Frontal cortex (tissue), 4 donors: ENCODE results near the gene MAPK11. TPM values are rescaled to one million over a fixed set of nuclear protein-coding genes. Genes with fewer than 3 reads are reported as not detected.

Experiments
- DNase-seq, 2 donors: peaks; one replicate each; pipeline ENCODE4 v3.0.0; 2012; ENCODE audit warnings: low spot score in 2 of 2
- FAIRE-seq: peaks from 2 replicates; lab custom pipeline; 2012; peaks lifted over from hg19 to GRCh38; lab: Jason Lieb, UNC
- total RNA-seq: library from RNA; depleted of rRNA; stranded (reverse); fragments of >200 nt; gene quantifications from one replicate; pipeline ENCODE4 v1.2.3, GENCODE V29; 2014
- donor health status: control.
- donor health status: control.
- donor health status: control.

Gene MAPK11
- total RNA-seq, 1 donor from 2014 or later = 16.3 TPM

DNA sequence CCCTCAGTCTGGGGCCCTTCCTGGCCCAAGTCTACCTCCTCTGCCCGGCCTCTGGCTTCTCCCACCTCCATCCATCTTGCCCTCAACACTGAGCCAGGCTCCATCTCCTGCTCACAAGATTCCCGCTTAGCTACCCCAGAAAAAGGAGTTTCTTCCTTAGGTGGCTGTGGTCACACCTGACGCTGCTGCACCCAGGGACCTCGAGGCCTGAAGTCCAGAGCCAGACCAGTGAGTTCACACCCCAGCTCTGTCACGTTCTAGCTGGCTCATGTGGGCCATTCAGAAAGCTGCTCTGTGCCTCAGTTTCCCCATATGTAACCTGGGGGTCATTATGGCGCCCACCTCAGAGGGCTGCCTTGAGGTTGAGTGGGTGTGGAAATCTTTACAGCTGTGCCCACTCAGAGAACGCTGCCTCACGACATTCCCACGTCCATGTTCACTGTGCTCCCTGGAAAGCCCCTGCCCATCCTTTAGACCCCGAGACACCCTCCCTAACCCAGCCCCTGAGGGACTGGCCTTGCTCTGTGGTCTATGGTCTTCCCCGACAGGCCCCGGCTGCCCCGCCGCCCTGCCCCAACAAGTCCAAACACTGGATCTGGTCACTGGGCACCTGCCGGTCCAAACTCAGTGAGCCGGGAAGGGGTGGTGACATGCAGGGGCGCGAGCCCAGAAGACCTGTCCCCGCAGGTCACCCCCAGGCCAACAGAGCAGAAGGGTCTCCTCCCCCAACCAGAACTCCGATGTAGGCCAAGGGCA is 27.5 kb upstream of the MAPK11 start:
- no peak for DNase-seq
- no peak for FAIRE-seq

DNA sequence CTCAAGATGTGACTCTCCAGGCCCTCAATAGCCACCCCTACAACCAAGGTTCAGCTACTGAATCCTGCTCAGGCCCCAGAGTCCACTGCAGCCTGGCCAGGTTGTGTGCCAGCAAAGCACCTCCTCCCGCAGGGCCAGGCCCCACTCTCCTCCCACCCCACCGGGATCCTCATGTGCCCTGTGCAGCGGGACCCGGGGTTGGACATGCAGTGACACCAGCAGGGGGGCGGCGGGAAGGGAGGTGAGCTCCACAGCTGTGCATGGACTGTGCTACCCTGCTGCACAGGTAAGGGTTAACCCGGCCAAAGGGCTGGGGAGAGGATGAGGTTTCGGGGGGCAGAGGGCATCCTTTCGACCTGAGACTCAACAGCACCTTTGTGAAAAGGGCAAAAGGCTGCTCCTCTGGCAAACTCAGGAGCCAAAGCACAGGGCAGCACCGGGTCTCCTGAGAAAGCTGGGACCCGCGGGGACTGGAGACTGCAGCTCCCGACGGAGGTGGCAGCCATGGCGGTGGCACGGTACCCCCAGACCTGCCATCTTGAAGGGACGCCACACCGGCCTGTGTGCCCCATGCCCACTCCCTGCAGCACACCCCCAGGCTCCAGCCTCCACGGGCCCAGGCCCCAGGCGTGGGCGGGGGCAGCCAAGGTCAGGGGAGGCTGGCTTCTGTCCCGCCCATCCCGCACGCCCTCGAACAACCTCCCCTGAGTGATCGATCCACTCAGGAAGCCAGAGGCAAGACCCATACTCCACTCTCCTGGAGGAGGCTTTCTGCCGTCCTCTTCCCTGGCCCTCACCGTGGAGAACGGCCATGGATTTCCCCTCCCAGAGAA is 26.7 kb upstream of the MAPK11 start:
- DNase-seq = no peak
- no peak for FAIRE-seq

DNA sequence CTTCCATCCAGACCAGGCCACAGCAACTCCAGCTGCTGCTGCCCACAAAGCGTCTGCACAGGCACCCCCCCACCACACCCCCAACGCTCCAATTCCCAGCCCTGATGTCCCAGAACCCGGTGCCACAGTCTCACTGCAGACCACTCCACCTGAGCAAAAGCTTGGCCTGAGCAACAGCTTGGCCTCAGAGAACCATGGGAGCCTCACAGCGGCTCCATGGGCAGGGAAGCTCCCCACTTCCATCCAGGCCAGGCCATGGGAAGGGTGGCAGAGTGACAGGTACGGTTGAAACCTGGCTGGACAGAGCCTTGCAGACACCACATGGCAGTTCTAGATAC is 24.1 kb upstream of the MAPK11 start:
- FAIRE-seq = no peak
- DNase-seq = no peak

DNA sequence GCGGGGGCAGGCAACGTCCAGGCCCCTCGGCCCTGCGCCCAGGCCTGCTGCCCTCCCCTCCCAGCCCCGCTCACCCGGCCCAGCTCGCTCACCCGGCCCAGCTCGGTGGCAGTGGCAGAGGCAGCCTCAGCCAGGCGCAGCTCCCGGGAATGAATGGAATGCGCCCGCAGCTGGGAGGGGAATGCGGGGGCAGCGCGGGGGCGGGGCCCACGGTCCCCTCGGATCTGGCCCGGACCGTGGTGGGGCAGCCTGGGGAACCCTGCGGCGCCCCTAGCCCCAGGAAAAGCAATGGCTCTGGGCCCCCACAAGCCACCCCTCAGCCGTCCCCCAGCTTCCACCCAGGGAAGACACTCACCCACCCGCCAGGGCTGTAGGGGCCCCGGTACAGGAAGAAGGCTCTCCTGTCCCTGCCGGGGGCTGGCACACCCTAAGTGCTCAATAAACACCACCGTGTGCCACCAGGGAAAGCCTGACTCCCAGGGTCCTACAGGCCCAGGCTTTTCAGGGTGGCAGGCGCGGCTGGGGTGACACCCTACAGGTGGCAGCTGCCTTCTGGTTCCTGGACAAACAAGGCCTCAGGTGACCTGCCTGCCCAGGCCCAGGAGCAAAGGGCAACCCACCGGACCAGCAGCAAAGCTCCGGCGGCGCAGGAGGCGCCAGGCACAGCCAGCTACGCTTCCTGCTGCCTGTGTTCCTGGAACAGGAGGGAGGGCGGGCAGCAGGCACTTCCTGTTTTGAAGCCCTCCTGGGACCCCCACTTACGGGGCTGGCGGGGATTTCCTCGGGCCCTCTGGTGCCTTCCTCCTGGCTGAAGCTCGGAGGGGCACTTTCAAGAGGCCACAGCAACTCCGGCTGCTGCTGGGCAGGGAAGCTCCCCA is 23.5 kb upstream of the MAPK11 start:
- DNase-seq (no peak), FAIRE-seq (no peak)

GRCh38 chr22:50292643-50293440 is 22.7 kb upstream of the MAPK11 start:
- no peak for FAIRE-seq
- no peak for DNase-seq

DNA sequence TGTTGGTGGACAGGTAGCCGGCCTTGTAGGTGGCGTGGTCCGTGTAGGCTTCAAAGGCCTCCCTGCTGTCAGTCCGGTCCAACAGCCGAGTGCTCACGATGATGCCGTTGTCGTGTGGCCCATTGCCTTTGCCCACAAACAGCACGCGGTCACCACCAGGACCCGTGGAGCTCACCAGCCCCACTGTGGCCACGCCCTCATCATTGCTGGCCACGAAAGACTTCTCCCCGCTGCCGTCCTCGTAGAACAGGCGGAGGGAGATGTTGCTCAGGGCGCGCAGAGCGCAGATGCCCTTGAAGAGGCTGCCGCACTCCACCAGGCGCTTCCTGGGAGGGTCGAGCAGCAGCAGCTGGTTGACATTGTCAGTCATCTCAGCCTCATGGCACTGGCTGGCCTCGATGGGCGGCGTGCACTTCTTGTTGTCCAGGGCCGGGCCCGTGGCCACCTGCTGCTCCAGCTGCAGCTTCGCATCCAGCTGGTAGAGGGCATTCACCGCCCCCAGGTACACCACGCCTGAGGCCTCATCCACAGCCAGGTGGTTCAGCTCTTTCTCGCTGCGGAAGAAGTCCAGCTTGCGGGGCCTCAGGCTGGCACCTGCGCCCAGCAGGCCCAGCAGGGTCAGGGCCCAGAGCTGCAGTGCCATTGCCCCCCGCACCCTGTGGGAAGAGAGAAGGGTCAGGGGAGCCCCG is 19.9 kb upstream of the MAPK11 start:
- DNase-seq (no peak), FAIRE-seq (no peak)

DNA sequence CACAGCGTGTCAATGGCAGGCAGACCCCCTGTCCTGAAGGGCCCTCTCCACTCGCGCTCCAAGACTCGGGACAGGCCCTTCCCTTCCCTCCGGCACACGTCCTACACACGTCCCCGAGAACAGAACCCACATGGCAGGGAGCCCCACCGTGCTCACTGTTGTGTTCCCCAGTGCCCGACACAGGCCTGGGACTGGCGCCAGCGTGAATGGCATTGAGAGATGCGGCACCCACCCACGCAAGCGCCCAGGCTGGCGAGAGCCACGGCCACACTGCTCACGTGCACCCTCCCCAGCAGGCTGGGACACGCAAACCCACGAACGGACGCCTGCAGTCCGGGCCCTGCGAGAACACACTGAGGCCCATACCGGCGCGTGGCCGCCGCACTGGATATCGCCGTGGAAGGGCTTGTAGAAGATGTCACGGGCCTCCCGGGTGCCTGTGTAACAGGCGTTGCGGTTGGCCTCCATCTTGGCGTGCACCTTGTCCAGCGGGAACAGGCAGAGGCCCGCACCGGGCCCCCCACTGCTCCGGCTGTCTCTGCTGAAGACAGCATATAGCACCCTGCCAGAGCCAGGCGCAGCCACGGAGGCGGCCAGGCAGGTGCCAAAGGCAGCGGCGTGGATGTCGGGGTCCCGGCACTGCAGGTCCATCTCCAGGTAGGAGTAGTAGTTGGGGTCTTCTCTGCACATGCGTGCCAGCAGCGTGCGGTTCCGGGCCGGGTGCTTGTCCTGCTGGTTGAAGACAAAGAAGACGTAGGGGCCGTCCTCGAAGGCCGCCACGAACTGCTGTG is 19.2 kb upstream of the MAPK11 start:
- DNase-seq (no peak), FAIRE-seq (no peak)

GRCh38 chr22:50287731-50288130 is 17.6 kb upstream of the MAPK11 start:
- DNase-seq (no peak), FAIRE-seq (no peak)

DNA sequence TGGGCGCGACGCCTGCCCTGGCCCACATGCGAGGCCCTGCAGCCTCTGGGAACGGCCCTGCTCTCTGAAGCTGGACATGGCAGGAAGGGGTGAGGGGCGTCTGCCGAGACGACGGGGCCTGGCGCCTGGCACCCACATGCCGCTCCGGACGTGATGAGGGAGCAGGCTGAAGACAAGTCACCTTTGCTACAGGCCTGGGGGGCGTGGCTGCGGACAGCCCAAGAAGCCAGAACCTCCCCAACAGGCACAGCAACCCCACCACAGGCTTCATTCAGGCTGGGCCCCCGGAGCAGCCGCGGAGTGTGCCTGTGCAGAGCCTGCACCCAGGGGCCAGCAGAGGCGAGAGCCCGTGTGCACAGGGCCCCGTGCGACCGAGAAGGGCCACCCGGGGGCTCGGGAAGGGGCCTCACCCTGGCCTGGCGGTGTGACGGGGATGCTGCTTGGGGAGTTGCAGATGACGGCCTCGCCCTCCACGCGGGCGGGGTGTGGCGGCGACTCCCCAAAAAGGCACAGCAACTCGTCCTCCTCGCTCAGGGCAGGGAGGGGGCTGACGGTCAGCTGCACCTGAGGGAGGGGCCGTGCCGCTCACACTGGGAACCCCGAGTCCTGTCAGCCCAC is 16.6 kb upstream of the MAPK11 start:
- DNase-seq (no peak), FAIRE-seq (no peak)

DNA sequence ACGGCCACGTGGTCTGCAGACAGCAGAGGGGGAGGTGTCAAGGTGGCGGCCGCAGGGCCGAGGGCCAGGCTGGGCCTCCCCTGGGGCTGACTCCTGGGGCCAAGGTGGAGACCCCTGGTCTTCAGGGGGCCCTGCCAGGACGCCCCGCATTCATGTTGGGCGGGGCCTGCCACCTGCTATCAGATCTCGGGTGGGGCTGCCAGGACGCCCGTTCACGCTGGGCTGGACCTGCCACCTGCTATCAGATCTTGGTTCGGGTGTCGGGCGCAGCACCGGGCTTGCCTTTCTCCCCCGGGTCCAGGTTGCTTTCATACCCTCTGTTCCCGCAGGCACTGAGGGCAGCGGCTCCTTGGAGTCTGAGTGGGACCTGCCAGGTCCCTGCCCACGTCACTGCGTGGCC is 16.1 kb upstream of the MAPK11 start:
- DNase-seq = no peak
- FAIRE-seq = no peak

DNA sequence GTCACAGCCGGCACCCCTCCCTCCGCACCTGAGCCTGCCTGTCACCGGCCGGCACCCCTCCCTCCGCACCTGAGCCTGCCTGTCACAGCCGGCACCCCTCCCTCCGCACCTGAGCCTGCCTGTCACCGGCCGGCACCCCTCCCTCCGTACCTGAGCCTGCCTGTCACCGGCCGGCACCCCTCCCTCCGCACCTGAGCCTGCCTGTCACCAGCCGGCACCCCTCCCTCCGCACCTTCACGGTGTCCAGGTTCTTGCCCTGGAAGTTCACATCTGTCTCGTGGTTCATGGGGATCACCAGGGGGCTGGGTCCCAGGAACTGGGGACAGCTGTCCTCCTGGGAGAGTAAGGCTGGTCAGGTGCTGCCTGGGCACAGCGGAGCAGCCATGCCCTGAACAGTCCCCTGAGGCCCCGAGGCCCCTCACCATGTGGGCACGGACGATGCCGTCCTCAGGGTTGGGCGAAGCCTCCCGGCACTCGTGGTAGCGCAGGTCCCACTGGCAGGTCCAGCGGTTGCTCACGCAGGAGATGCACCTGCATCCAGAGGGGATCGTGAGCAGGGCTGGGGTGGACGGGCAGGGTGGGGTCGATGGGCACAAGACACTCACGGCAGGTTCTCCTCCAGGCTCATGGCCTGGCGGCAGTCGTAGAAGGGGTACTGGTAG is 15.5 kb upstream of the MAPK11 start:
- FAIRE-seq (no peak), DNase-seq (no peak)

DNA sequence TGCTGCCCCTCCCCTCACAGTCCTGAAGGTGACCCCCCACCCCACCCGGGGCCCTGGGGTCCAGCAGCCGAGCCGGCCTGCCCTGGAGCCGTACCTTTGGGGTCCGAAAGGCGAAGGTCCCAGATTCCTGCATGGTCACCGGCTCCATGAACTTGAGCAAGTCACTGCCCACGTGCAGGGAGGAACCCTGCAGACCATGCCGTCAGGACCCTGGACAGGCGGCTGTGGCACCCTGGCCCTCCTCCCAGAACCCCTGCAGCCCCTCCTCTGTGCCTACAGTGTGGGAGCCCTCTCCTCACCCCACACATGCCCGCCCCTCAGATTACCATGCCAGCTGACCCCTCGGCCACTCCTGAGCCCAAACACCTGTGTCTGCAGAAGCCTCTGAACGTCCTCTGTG is 14.3 kb upstream of the MAPK11 start:
- DNase-seq (no peak), FAIRE-seq (no peak)

DNA sequence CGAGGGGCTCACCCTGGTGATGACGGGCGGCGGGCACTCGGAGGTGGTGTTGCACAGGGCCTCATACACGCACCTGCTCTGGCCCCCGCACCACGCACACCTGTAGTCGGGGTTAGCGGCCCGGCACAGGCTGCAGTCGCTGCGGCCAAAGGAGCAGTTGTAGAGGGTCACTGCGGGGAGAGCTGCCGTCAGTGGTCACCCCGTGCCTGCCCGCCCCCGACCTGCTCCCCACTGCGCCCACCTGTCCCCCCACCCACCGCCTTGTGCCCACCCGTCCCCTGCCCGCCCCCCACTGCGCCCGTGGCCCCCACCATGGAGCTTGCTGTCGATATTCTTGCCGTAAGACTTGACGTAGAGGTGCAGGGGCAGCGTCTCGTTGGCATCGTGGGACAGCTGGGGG is 13.6 kb upstream of the MAPK11 start:
- no peak for FAIRE-seq
- DNase-seq = no peak

DNA sequence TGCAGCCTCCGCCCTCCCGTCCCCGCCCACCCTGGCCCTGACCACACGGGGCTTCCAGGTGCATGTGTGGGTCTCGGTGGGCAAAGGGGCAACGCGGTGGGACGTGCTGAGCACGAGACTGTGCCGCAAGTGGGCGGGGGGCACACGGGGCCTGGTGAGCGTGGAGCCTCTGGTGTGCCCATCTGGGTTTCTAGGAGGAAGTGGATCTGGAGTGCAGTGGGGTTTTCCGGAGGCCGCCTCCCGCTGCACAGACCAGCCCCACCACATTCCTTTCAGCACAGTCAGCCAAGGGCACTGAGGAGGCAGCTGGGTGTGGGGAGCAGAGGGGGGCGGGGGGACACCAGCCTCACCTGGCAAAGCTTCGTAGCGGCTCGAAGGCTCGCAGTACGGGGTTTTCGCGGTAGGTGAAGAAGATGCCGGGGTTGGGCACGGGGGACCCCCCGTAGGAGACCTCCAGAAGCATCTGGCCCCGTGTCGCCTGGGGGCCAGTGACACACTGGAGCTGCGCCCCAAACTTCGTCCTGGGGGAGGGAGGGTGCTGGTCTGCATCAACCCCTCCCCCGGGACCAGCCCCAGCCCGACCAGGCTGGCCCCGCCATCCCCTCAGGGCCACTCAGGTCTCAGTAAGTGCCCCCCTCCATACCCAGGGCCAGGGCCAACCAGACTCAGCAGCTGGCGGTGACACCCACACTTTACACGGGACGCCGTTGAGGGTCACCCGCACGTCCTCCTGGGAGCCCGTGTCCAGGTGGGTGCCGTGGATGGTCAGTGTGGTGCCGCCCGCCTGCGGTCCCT is 12.4 kb upstream of the MAPK11 start:
- no peak for DNase-seq
- FAIRE-seq = no peak

DNA sequence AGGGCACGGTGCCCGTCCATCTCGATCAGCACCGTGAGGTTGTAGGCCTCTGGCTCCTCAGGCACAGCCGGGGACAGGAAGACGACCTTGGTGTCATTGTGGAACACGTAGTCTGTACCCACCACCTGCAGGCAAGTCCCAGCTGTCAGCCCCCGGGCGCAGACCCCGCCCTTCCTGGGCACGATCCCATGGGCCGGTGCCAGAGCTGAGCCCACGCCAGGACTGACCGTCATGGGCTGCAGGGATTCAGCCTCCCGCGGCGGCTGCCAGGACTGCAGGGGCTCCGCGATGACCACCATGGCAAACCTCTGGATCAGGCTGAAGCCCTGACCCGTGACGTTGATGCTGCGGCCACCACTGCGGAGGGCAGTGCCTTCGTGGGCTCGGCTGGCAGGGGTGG is 11.8 kb upstream of the MAPK11 start:
- FAIRE-seq (no peak), DNase-seq (no peak)

GRCh38 chr22:50281384-50281760 is 11.2 kb upstream of the MAPK11 start:
- DNase-seq = no peak
- FAIRE-seq = no peak
